Fibroblast of lung (primary cell): ENCODE data around the gene TMEM131. TPM values are rescaled to one million over a fixed set of nuclear protein-coding genes. Genes with fewer than 3 reads are reported as not detected.

Experiments
- DNase-seq, 2 donors: peaks; one replicate each; pipeline versions ENCODE4 v3.0.0 to v3.0.0-alpha.2; 2010; ENCODE audit warnings: low read depth in 2 of 2
- H2AFZ ChIP-seq: 2 replicates; pipeline ENCODE4 v1.5.1; 2012; ENCODE audit warnings: low read length, control low read depth, inconsistent platforms
- H3K27ac ChIP-seq: 2 replicates; pipeline ENCODE4 v1.5.1; 2011; ENCODE audit warnings: low read length, control low read depth; ENCODE audit not compliant: insufficient read depth
- H3K27me3 ChIP-seq: 2 replicates; pipeline ENCODE4 v1.5.1; 2011; ENCODE audit warnings: mild to moderate bottlenecking, low read length; ENCODE audit not compliant: control insufficient read depth, insufficient read depth
- H3K36me3 ChIP-seq: 2 replicates; pipeline ENCODE4 v1.5.1; 2011; ENCODE audit warnings: low read length; ENCODE audit not compliant: control insufficient read depth, insufficient read depth
- H3K4me1 ChIP-seq: 2 replicates; pipeline ENCODE4 v1.5.1; 2011; ENCODE audit warnings: low read length; ENCODE audit not compliant: control insufficient read depth, insufficient read depth; ENCODE audit errors: extremely low read depth
- H3K4me2 ChIP-seq: 2 replicates; pipeline ENCODE4 v1.5.1; 2011; ENCODE audit warnings: low read length, control low read depth; ENCODE audit not compliant: insufficient read depth; ENCODE audit errors: extremely low read depth
- H3K4me3 ChIP-seq, 4 experiments: fragments of 200-600 bp in 1 of 4; sonication (generic) in 1 of 4; replicated peaks in 1 of 4; 2 replicates each; pipeline ENCODE4 v1.5.1; 2011 to 2016; ENCODE audit warnings: low read length in 4 of 4, low read depth in 3 of 4, mild to moderate bottlenecking in 3 of 4, control low read depth in 2 of 4, inconsistent platforms in 1 of 4, mixed read lengths in 1 of 4; ENCODE audit not compliant: insufficient read depth in 1 of 4; ENCODE audit errors: control extremely low read depth in 1 of 4
- H3K79me2 ChIP-seq: 2 replicates; pipeline ENCODE4 v1.5.1; 2012; ENCODE audit warnings: mild to moderate bottlenecking, low read length, inconsistent platforms; ENCODE audit not compliant: control insufficient read depth, insufficient read depth
- H3K9ac ChIP-seq: 2 replicates; pipeline ENCODE4 v1.5.1; 2011; ENCODE audit warnings: mild to moderate bottlenecking, low read length, control low read depth; ENCODE audit not compliant: insufficient read depth
- H3K9me3 ChIP-seq: 2 replicates; pipeline ENCODE4 v1.5.1; 2012; ENCODE audit warnings: low read depth, low read length; ENCODE audit not compliant: control insufficient read depth, insufficient read depth
- H4K20me1 ChIP-seq: 2 replicates; pipeline ENCODE4 v1.5.1; 2011; ENCODE audit warnings: low read length; ENCODE audit not compliant: control insufficient read depth, insufficient read depth; ENCODE audit errors: extremely low read depth
- EZH2 ChIP-seq: IDR thresholded peaks from 2 replicates; pipeline ENCODE4 v1.5.1; 2012; ENCODE audit warnings: low read length, control low read depth, mild to moderate bottlenecking; ENCODE audit errors: missing control alignments
- polyA plus RNA-seq, 2 donors: library from polyadenylated mRNA; depleted of rRNA in 1 of 2; stranded (reverse) in 1 of 2; unstranded in 1 of 2; fragments of >200 nt; gene quantifications; 2 replicates each; pipeline ENCODE4 v1.2.1, GENCODE V29; 2011 to 2012; ENCODE audit warnings: missing spikeins in 1 of 2
- total RNA-seq: library from RNA; depleted of rRNA; stranded (reverse); fragments of >200 nt; gene quantifications from 2 replicates; pipeline ENCODE4 v1.2.1, GENCODE V29; 2014
- TF ChIP-seq, protein P1 (sequence below), 2 donors: IDR thresholded peaks in 1 of 2; conservative IDR thresholded peaks in 1 of 2; 1 replicate in 1 of 2; 2 replicates in 1 of 2; pipeline ENCODE4 v1.5.1; 2011 to 2012; ENCODE audit warnings: low read length in 2 of 2, control low read depth in 1 of 2, inconsistent platforms in 1 of 2, low read depth in 1 of 2, mild to moderate bottlenecking in 1 of 2

Gene TMEM131
- total and polyA plus RNA-seq, 2 donors (not counting 1 experiment from before 2014, with no cell fraction given) = 18.1 to 32.4 TPM

DNA sequence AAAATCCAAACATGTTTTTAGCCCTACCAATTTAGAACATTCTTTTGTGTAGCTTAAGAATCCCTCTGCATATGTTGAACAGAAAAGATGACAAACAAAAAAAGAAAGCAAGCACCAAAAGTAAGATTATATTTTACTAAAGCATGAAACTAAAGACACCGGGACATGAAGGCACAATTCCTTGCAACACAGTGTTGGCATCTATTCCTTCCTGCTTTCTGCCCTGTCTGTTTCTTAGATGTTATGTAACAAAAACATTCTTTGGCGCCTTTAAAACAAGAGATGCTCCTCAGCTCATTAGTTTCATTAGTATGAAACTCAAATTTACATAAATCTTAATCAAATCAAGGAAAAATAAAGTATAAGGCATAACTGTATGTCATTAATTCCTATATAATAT is 106.6 kb downstream of the TMEM131 start:
- no peak for TF ChIP-seq EZH2
- TF ChIP-seq, protein P1, sequence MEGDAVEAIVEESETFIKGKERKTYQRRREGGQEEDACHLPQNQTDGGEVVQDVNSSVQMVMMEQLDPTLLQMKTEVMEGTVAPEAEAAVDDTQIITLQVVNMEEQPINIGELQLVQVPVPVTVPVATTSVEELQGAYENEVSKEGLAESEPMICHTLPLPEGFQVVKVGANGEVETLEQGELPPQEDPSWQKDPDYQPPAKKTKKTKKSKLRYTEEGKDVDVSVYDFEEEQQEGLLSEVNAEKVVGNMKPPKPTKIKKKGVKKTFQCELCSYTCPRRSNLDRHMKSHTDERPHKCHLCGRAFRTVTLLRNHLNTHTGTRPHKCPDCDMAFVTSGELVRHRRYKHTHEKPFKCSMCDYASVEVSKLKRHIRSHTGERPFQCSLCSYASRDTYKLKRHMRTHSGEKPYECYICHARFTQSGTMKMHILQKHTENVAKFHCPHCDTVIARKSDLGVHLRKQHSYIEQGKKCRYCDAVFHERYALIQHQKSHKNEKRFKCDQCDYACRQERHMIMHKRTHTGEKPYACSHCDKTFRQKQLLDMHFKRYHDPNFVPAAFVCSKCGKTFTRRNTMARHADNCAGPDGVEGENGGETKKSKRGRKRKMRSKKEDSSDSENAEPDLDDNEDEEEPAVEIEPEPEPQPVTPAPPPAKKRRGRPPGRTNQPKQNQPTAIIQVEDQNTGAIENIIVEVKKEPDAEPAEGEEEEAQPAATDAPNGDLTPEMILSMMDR (conservative IDR thresholded peaks at IDR 0.05 in 1 of 2, IDR thresholded peaks at IDR 0.05 in 1 of 2; ENCODE audit: low read depth in 1 of 2, low read length in 2 of 2) = no peak
- Histone ChIP-seq H3K4me2 (no peak overlapping the region), H3K27ac (no peak overlapping the region), H3K4me1 (no peaks in the 10 kb centered on the region), H3K27me3 (no peaks in the 10 kb centered on the region), H3K9me3 (no peaks in the 10 kb centered on the region), H3K79me2 (no peaks in the 10 kb centered on the region), H4K20me1 (no peaks in the 10 kb centered on the region), H3K36me3 (peaks cover 6% of the 10 kb centered on the region), H3K4me3 (no peak overlapping the region), H2AFZ (no peak overlapping the region), H3K9ac (no peak overlapping the region)
- DNase-seq = no peak

DNA sequence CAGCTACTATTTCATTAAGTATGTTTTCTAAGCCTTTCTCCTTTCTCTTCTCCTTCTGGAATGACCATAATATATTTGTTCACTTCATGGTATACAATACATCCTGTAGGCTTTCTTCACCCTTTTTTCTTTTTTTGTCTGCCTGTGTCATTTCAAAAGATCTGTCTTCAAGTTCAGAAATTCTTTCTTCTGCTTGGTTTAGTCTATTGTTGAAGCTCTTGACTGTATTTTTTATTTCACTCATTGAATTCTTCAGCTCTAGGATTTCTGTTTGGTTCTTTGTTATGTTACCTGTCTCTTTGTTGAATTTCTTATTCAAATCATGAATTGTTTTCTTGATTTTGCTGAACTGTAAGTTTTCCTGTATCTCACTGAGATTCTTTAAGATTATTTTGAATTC is 109.9 kb downstream of the TMEM131 start:
- Histone ChIP-seq H3K9ac (no peak overlapping the region), H3K27ac (no peak overlapping the region), H3K27me3 (no peaks in the 10 kb centered on the region), H4K20me1 (no peaks in the 10 kb centered on the region), H3K4me2 (no peak overlapping the region), H3K4me3 (no peak overlapping the region), H2AFZ (no peak overlapping the region), H3K9me3 (no peaks in the 10 kb centered on the region), H3K79me2 (no peaks in the 10 kb centered on the region), H3K4me1 (no peaks in the 10 kb centered on the region), H3K36me3 (peaks cover 6% of the 10 kb centered on the region)
- no peak for DNase-seq
- no peak for TF ChIP-seq EZH2
- TF ChIP-seq, protein P1 (conservative IDR thresholded peaks at IDR 0.05 in 1 of 2, IDR thresholded peaks at IDR 0.05 in 1 of 2; ENCODE audit: low read depth in 1 of 2, low read length in 2 of 2) = no peak

DNA sequence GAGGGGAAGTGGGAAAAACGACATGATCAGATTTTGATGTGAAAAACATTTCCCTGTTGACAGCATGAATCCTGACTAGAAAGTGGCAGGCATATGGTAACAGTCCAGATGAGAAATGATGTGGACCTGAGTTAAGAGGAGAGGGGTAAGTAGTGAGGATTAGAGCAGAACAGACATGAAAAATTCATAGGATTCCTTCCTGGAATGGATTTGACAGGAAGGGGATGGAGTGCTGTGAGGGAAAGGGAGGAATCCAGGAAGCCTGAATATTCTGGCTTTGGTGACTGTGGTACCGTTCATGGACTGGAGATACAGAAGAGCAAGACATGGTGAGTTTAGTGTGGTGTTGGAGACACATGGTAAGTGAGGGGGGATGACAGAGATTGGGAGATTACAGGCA is 115.4 kb downstream of the TMEM131 start:
- no peaks in the 10 kb centered on the region for H3K36me3 ChIP-seq
- peaks cover 2% of the 10 kb centered on the region for H3K79me2 ChIP-seq
- H3K27ac ChIP-seq = no peak overlapping the region
- H3K4me3 ChIP-seq = no peak overlapping the region
- H4K20me1 ChIP-seq = no peaks in the 10 kb centered on the region
- no peaks in the 10 kb centered on the region for H3K27me3 ChIP-seq
- H3K4me2 ChIP-seq = no peak overlapping the region
- H2AFZ ChIP-seq = no peak overlapping the region
- DNase-seq = no peak
- no peaks in the 10 kb centered on the region for H3K4me1 ChIP-seq
- TF ChIP-seq, protein P1 (conservative IDR thresholded peaks at IDR 0.05 in 1 of 2, IDR thresholded peaks at IDR 0.05 in 1 of 2; ENCODE audit: low read depth in 1 of 2, low read length in 2 of 2) = no peak
- TF ChIP-seq EZH2 = no peak
- H3K9ac ChIP-seq = no peak overlapping the region
- H3K9me3 ChIP-seq = no peaks in the 10 kb centered on the region
